Airway epithelial cell (primary cell): Measurements from ENCODE around the gene ACAA1. TPM values are rescaled to one million over a fixed set of nuclear protein-coding genes. Genes with fewer than 3 reads are reported as not detected.

Experiments used
- total RNA-seq: library from RNA; depleted of rRNA; stranded (reverse); fragments of >200 nt; gene quantifications from 2 replicates; pipeline ENCODE4 v1.2.3, GENCODE V29; 2015

Gene ACAA1
- 81.7 and 94.8 TPM in 2 replicates for total RNA-seq

GRCh38 chr3:38136777-38137614 lies at the start of gene ACAA1:
TSS of gene ACAA1 (minus strand) at chr3:38137127. CDS start at chr3:38137035, 92 bp downstream.

GRCh38 chr3:38164952-38165721 lies 28.2 kb upstream of the ACAA1 start, which contains the start of gene OXSR1:
TSS of gene OXSR1 (plus strand) at chr3:38165537. CDS start at chr3:38165877, 340 bp downstream.

GRCh38 chr3:38138349-38139190 lies 1.6 kb upstream of the ACAA1 start, which contains the start of gene MYD88:
TSS of gene MYD88 (plus strand) at chr3:38138661. CDS start at chr3:38138701, 40 bp downstream.

Other genes starting within 250 kb of the ACAA1 start
- gene VILL, start 146.3 kb downstream of the ACAA1 start, total RNA-seq = 41.4 and 53.0 TPM in 2 replicates
- gene PLCD1, start 107.5 kb downstream of the ACAA1 start, total RNA-seq = 48.1 and 61.0 TPM in 2 replicates
- gene DLEC1, start 97.9 kb downstream of the ACAA1 start, total RNA-seq = not detected in 2 replicates
- gene MYD88, start 1.5 kb upstream of the ACAA1 start, total RNA-seq = 38.5 and 43.6 TPM in 2 replicates
- gene OXSR1, start 28.4 kb upstream of the ACAA1 start, total RNA-seq = 42.6 and 43.6 TPM in 2 replicates
- gene SLC22A13, start 128.7 kb upstream of the ACAA1 start, total RNA-seq = 0.07 TPM in 1 of 2 replicates, not detected in the other
- gene SLC22A14, start 145.2 kb upstream of the ACAA1 start, total RNA-seq = not detected in 2 replicates
- gene XYLB, start 209.7 kb upstream of the ACAA1 start, total RNA-seq = 2.6 TPM in 2 replicates